Neural progenitor cell (in vitro differentiated cells): ENCODE measurements around the gene ZNF223.

Experiments used
- CTCF ChIP-seq: fragments of 200-600 bp; sonication (generic); IDR thresholded peaks from 2 replicates; pipeline ENCODE4 v1.5.1; 2017; ENCODE audit warnings: antibody characterized with exemption, mild to moderate bottlenecking
- EZH2 ChIP-seq: fragments of 200-600 bp; sonication (generic); IDR thresholded peaks from 2 replicates; pipeline ENCODE4 v1.6.1; 2017; ENCODE audit warnings: antibody characterized with exemption, mild to moderate bottlenecking, moderate library complexity
- EZH2phosphoT487 ChIP-seq: fragments of 200-600 bp; sonication (generic); IDR thresholded peaks from 2 replicates; pipeline ENCODE4 v1.6.1; 2017; ENCODE audit warnings: antibody characterized with exemption

- TF ChIP-seq EZH2phosphoT487: no peak
- TF ChIP-seq CTCF: no peak
- TF ChIP-seq EZH2: no peak
Observed at GRCh38 chr19:44025217-44025936, 26.5 kb upstream of the ZNF223 start, which contains the start of gene ZNF222.
